ENCODE results near the gene CD2.

GRCh38 chr1:116763787-116764465 is 9.7 kb downstream of the CD2 start:
- no peak for TF ChIP-seq POLR2A (IDR thresholded peaks at IDR 0.05; ENCODE audit: low read length)
- TF ChIP-seq GATA1 (IDR thresholded peaks at IDR 0.05; ENCODE audit: low read depth, low read length): no peak

Measured in erythroblast (primary cell).